WTC11 (cell line): ENCODE measurements around the gene CLEC16A. TPM values are rescaled to one million over a fixed set of nuclear protein-coding genes. Genes with fewer than 3 reads are reported as not detected.
A peak's percentile ranks its signal among the peaks of the same experiment; 100 is the strongest.

Experiments used
- ATAC-seq: fragments of 200-7000 bp; cut with Tn5 transposase; 2 replicates; pipeline ENCODE4 v1.10.0; 2021; ENCODE audit warnings: mild to moderate bottlenecking, moderate library complexity
- CTCF ChIA-PET: fragments of 300-600 bp; sonication (Branson Sonifier 250); formaldehyde crosslinking; loops from one replicate; lab custom pipeline; 2021; ENCODE audit warnings: antibody characterized with exemption; lab: Charles Lee
- POLR2A ChIA-PET: fragments of 350-600 bp; sonication (Branson Sonifier 250); formaldehyde crosslinking; loops from one replicate; lab custom pipeline; 2021; ENCODE audit warnings: antibody characterized with exemption; lab: Charles Lee
- DNase-seq: peaks from one replicate; pipeline ENCODE4 v3.0.0; 2021; ENCODE audit warnings: low spot score
- H3K27ac Mint-ChIP-seq: 2 replicates; pipeline ENCODE4 v1.8.0; 2021; ENCODE audit warnings: mixed read lengths
- H3K27me3 Mint-ChIP-seq: 2 replicates; pipeline ENCODE4 v1.8.0; 2021; ENCODE audit warnings: low read depth, mild to moderate bottlenecking, moderate library complexity, mixed read lengths
- H3K36me3 Mint-ChIP-seq: 2 replicates; pipeline ENCODE4 v1.8.0; 2021; ENCODE audit warnings: mixed read lengths
- H3K4me1 Mint-ChIP-seq: 2 replicates; pipeline ENCODE4 v1.8.0; 2022; ENCODE audit warnings: mixed read lengths
- H3K4me3 Mint-ChIP-seq: 2 replicates; pipeline ENCODE4 v1.8.0; 2021; ENCODE audit warnings: mild to moderate bottlenecking, moderate library complexity, mixed read lengths
- H3K9me3 Mint-ChIP-seq: 2 replicates; pipeline ENCODE4 v1.8.0; 2021; ENCODE audit warnings: mixed read lengths
- ATF1 ChIP-seq: sonication (generic); formaldehyde crosslinking; IDR thresholded peaks from 2 replicates; pipeline ENCODE4 v1.8.1; 2023; ENCODE audit warnings: mild to moderate bottlenecking, moderate library complexity, missing genetic modification reagents
- CREB1 ChIP-seq: sonication (generic); formaldehyde crosslinking; IDR thresholded peaks from 2 replicates; pipeline ENCODE4 v1.8.0; 2023; ENCODE audit warnings: mild to moderate bottlenecking, missing genetic modification reagents
- EMX1 ChIP-seq: fragments of 250-450 bp; sonication (Bioruptor Pico); IDR thresholded peaks from 2 replicates; pipeline ENCODE4 v1.8.0; 2021; ENCODE audit warnings: mild to moderate bottlenecking
- JAZF1 ChIP-seq: fragments of 250-450 bp; sonication (Bioruptor Pico); IDR thresholded peaks from 2 replicates; pipeline ENCODE4 v1.9.0; 2021; ENCODE audit warnings: moderate library complexity, mild to moderate bottlenecking, inconsistent platforms
- JUN ChIP-seq: sonication (generic); formaldehyde crosslinking; IDR thresholded peaks from 2 replicates; pipeline ENCODE4 v1.8.0; 2023; ENCODE audit warnings: mild to moderate bottlenecking, missing genetic modification reagents
- NR1H2 ChIP-seq: sonication (generic); formaldehyde crosslinking; IDR thresholded peaks from 2 replicates; pipeline ENCODE4 v1.9.0; 2021; ENCODE audit warnings: mild to moderate bottlenecking, moderate library complexity, missing genetic modification reagents
- ZNF138 ChIP-seq: sonication (generic); formaldehyde crosslinking; conservative IDR thresholded peaks from 2 replicates; pipeline ENCODE4 v1.8.1; 2022; ENCODE audit warnings: mild to moderate bottlenecking, moderate library complexity, missing genetic modification reagents
- ZNF219 ChIP-seq: sonication (generic); formaldehyde crosslinking; IDR thresholded peaks from 2 replicates; pipeline ENCODE4 v1.8.0; 2023; ENCODE audit warnings: missing genetic modification reagents, mild to moderate bottlenecking, borderline replicate concordance
- ZNF263 ChIP-seq: sonication (generic); formaldehyde crosslinking; IDR thresholded peaks from 2 replicates; pipeline ENCODE4 v1.8.1; 2022; ENCODE audit warnings: low read depth, mild to moderate bottlenecking, moderate library complexity, missing genetic modification reagents
- ZNF317 ChIP-seq: sonication (generic); formaldehyde crosslinking; IDR thresholded peaks from 2 replicates; pipeline ENCODE4 v1.8.1; 2023; ENCODE audit warnings: low read depth, mild to moderate bottlenecking, moderate library complexity, missing genetic modification reagents, borderline replicate concordance
- total RNA-seq: library from RNA; stranded (reverse); gene quantifications from 3 replicates; pipeline ENCODE4 v1.2.3, GENCODE V29; 2021
- TF ChIP-seq, protein P1 (sequence below): sonication (generic); formaldehyde crosslinking; IDR thresholded peaks from 2 replicates; pipeline ENCODE4 v1.8.1; 2022; ENCODE audit warnings: mild to moderate bottlenecking, missing genetic modification reagents, moderate library complexity, borderline replicate concordance
- TF ChIP-seq, protein P2 (sequence below): sonication (generic); formaldehyde crosslinking; IDR thresholded peaks from 2 replicates; pipeline ENCODE4 v1.8.0; 2023; ENCODE audit warnings: mild to moderate bottlenecking, missing genetic modification reagents
- TF ChIP-seq, protein P3 (sequence below): fragments of 250-450 bp; sonication (Bioruptor Pico); IDR thresholded peaks from 2 replicates; pipeline ENCODE4 v1.8.0; 2021; ENCODE audit warnings: mild to moderate bottlenecking

The CLEC16A gene
- total RNA-seq, 1 experiment from 2014 or later: 14.4 TPM

- TF ChIP-seq, protein P1, sequence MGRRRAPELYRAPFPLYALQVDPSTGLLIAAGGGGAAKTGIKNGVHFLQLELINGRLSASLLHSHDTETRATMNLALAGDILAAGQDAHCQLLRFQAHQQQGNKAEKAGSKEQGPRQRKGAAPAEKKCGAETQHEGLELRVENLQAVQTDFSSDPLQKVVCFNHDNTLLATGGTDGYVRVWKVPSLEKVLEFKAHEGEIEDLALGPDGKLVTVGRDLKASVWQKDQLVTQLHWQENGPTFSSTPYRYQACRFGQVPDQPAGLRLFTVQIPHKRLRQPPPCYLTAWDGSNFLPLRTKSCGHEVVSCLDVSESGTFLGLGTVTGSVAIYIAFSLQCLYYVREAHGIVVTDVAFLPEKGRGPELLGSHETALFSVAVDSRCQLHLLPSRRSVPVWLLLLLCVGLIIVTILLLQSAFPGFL (CRISPR knock-in tag): no peak
Observed at GRCh38 chr16:11175787-11176341, 231.5 kb downstream of the CLEC16A start (continued).

DNA sequence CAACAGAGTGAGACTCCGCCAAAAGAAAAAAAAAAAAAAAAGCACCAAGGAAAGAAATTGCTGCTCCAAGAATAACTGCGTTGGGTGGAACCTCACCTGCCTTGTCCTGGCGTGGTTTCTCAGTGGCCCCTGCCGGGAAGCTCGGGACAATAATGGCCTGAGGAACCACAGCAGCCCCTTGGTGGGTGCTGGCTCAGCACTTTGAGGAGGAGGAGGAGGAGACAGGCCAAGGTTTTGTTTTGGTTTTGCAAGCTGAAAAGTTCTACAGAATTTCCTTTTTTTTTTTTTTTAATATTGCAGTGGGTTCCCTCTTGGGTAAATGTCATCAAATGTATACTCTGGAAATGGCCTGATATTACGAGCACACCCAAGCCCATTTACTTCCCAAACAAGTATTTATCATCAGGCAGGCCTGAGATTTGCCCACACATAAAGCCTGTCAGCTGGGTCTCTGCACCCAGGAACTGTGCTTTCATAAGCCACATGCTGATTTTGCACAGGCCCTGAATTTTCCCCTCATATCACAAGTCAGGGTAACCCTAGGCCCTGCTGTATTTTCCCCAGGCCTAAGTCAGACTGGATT lies 233.3 kb downstream of the CLEC16A start:
- Mint-ChIP-seq H3K9me3 (no peaks in the 10 kb centered on the region), H3K36me3 (no peaks in the 10 kb centered on the region), H3K27ac (no peak overlapping the region), H3K4me3 (no peak overlapping the region), H3K4me1 (peaks cover 12% of the 10 kb centered on the region), H3K27me3 (no peaks in the 10 kb centered on the region)
- DNase-seq (no peak), ATAC-seq (no peak)
- TF ChIP-seq EMX1 (CRISPR knock-in tag): no peak
- TF ChIP-seq, protein P2, sequence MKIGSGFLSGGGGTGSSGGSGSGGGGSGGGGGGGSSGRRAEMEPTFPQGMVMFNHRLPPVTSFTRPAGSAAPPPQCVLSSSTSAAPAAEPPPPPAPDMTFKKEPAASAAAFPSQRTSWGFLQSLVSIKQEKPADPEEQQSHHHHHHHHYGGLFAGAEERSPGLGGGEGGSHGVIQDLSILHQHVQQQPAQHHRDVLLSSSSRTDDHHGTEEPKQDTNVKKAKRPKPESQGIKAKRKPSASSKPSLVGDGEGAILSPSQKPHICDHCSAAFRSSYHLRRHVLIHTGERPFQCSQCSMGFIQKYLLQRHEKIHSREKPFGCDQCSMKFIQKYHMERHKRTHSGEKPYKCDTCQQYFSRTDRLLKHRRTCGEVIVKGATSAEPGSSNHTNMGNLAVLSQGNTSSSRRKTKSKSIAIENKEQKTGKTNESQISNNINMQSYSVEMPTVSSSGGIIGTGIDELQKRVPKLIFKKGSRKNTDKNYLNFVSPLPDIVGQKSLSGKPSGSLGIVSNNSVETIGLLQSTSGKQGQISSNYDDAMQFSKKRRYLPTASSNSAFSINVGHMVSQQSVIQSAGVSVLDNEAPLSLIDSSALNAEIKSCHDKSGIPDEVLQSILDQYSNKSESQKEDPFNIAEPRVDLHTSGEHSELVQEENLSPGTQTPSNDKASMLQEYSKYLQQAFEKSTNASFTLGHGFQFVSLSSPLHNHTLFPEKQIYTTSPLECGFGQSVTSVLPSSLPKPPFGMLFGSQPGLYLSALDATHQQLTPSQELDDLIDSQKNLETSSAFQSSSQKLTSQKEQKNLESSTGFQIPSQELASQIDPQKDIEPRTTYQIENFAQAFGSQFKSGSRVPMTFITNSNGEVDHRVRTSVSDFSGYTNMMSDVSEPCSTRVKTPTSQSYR (CRISPR knock-in tag): no peak
- TF ChIP-seq, protein P3, sequence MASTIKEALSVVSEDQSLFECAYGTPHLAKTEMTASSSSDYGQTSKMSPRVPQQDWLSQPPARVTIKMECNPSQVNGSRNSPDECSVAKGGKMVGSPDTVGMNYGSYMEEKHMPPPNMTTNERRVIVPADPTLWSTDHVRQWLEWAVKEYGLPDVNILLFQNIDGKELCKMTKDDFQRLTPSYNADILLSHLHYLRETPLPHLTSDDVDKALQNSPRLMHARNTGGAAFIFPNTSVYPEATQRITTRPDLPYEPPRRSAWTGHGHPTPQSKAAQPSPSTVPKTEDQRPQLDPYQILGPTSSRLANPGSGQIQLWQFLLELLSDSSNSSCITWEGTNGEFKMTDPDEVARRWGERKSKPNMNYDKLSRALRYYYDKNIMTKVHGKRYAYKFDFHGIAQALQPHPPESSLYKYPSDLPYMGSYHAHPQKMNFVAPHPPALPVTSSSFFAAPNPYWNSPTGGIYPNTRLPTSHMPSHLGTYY (CRISPR knock-in tag): no peak
- no peak for TF ChIP-seq NR1H2 (CRISPR knock-in tag)
- no peak for TF ChIP-seq ZNF317 (CRISPR knock-in tag)
- CTCF ChIA-PET: interaction anchor here (1.3 kb wide), 1 partner anchor 78 kb away, joined by 3 read pairs; the partner anchor contains the start of gene SOCS1
- POLR2A ChIA-PET: no interaction called here

DNA sequence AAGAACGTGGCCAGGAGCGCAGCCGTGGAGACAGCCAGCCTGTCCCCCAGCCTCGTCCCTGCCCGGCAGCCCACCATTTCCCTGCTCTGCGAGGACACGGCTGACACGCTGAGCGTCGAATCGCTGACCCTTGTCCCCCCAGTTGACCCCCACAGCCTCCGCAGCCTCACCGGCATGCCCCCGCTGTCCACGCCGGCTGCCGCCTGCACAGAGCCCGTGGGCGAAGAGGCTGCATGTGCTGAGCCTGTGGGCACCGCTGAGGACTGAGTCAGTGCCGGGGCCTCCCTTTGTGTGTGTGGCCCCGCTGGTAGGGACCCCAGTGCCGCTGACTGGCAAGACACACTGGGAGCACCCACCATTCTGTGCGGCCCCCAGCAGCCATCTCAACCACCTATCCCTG lies 234.1 kb downstream of the CLEC16A start:
- no peaks in the 10 kb centered on the region for H3K27me3 Mint-ChIP-seq
- no peak for ATAC-seq
- no peaks in the 10 kb centered on the region for H3K9me3 Mint-ChIP-seq
- ChIA-PET POLR2A (no interaction called here), CTCF (no interaction called here)
- peak overlapping the region; percentile 30; the same call in 1 of the 2 replicates for H3K27ac Mint-ChIP-seq
- H3K4me1 Mint-ChIP-seq: peaks cover 18% of the 10 kb centered on the region
- H3K36me3 Mint-ChIP-seq: no peaks in the 10 kb centered on the region
- DNase-seq: no peak
- H3K4me3 Mint-ChIP-seq: no peak overlapping the region
- TF ChIP-seq JAZF1 (CRISPR knock-in tag) (no peak), JUN (CRISPR knock-in tag) (no peak), ZNF138 (CRISPR knock-in tag) (no peak), ZNF219 (CRISPR knock-in tag) (no peak), ATF1 (CRISPR knock-in tag) (no peak)
- TF ChIP-seq, protein P1 (CRISPR knock-in tag): no peak

DNA sequence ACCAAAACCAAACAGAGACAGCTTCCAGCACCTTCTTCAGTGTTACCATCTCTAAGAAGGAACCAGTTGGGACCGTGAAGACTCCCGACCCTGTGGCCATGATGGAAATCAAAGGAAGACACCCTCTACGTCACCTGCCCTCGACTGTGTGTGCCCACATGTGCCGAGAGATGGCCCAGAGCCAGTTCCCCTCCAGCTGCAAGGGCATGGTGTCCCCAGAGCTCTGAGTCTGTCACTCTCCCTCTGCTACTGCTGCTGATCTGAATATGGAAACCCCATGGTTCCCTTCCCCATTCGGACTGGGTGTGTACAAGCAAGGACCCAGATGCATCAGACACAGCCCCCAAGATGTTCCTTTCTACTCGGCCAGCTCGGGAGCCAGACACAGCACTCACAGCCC lies 235.2 kb downstream of the CLEC16A start:
- Mint-ChIP-seq H3K36me3 (no peaks in the 10 kb centered on the region), H3K27me3 (no peaks in the 10 kb centered on the region), H3K27ac (no peak overlapping the region), H3K4me3 (no peak overlapping the region), H3K9me3 (no peaks in the 10 kb centered on the region), H3K4me1 (peaks cover 25% of the 10 kb centered on the region)
- ChIA-PET CTCF (interaction anchor here (0.8 to 1.3 kb wide), 2 partner anchors 10 to 192 kb away, joined by 3 to 4 read pairs; no protein-coding TSS in a partner anchor), POLR2A (no interaction called here)
- ATAC-seq (no peak), DNase-seq (no peak)
- TF ChIP-seq CREB1 (CRISPR knock-in tag) (no peak), ZNF263 (CRISPR knock-in tag) (no peak)
- TF ChIP-seq, protein P3 (CRISPR knock-in tag): no peak
